Tibial nerve (tissue), 4 donors: ENCODE measurements around the gene F5.

ENCODE experiments used
- CTCF ChIP-seq, 5 experiments: fragments of 200-600 bp in 3 of 5; fragments of 450-650 bp in 2 of 5; sonication (generic) in 3 of 5; IDR thresholded peaks; one replicate each; pipeline ENCODE4 v1.5.1; 2016 to 2019; ENCODE audit warnings: antibody characterized with exemption in 5 of 5, mild to moderate bottlenecking in 3 of 5, moderate library complexity in 2 of 5
- EP300 ChIP-seq, 2 donors: sonication (generic); formaldehyde crosslinking; IDR thresholded peaks; one replicate each; pipeline ENCODE4 v1.6.1; 2017; ENCODE audit warnings: antibody characterized with exemption in 2 of 2, mild to moderate bottlenecking in 1 of 2
- POLR2A ChIP-seq, 2 donors: fragments of 450-650 bp; IDR thresholded peaks; one replicate each; pipeline ENCODE4 v1.6.1; 2017; ENCODE audit warnings: antibody characterized with exemption in 2 of 2, mild to moderate bottlenecking in 2 of 2, moderate library complexity in 2 of 2

DNA sequence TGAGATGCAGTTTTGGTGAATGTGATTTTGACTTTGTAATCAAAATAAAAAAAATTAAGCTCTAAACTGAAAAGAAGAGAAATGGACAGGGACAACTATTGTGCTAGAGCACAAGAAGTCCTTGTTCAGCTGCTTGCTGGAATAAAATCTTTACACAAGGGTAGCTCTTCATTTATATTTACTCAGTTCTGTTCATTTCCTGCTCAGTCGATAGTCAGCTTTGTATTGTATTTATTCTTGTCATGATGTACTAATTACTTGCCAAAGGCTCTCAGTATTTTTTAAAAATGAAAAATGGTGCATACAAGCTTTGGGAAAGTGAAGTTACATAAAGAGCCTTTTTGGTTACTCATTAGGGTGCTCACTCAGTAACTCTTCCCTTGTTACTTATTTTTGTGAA is 17.8 kb downstream of the F5 start:
- TF ChIP-seq CTCF (IDR thresholded peaks at IDR 0.05) (no peak), POLR2A (IDR thresholded peaks at IDR 0.05) (no peak), EP300 (IDR thresholded peaks at IDR 0.05) (no peak)
